GM12873 (cell line): ENCODE results near the gene EZH1.

ENCODE experiments used
- TF ChIP-seq, protein P1 (sequence below): IDR thresholded peaks from 2 replicates; pipeline ENCODE4 v1.5.1; 2012; ENCODE audit warnings: low read depth, mild to moderate bottlenecking, moderate library complexity, low read length, control low read depth; ENCODE audit not compliant: insufficient read depth; ENCODE audit errors: missing control alignments

EZH1 gene

DNA sequence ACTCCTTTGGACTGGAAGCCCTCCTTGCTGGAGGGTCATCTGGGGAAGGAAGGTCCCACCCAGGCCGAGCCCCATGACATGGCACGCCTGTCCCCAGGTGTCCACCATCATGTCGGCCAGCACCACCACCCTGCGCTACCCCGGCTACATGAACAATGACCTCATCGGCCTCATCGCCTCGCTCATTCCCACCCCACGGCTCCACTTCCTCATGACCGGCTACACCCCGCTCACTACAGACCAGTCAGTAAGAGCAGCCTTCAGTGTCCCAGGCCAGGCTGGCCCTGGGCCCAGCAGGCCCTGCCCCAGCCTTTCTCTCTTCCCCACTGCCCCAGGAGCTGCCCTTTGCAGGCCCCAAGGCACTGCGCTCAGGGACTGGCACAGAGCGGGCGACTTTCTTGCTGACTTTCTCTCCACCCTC is 79.2 kb downstream of the EZH1 start:
- TF ChIP-seq, protein P1, sequence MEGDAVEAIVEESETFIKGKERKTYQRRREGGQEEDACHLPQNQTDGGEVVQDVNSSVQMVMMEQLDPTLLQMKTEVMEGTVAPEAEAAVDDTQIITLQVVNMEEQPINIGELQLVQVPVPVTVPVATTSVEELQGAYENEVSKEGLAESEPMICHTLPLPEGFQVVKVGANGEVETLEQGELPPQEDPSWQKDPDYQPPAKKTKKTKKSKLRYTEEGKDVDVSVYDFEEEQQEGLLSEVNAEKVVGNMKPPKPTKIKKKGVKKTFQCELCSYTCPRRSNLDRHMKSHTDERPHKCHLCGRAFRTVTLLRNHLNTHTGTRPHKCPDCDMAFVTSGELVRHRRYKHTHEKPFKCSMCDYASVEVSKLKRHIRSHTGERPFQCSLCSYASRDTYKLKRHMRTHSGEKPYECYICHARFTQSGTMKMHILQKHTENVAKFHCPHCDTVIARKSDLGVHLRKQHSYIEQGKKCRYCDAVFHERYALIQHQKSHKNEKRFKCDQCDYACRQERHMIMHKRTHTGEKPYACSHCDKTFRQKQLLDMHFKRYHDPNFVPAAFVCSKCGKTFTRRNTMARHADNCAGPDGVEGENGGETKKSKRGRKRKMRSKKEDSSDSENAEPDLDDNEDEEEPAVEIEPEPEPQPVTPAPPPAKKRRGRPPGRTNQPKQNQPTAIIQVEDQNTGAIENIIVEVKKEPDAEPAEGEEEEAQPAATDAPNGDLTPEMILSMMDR: no peak

DNA sequence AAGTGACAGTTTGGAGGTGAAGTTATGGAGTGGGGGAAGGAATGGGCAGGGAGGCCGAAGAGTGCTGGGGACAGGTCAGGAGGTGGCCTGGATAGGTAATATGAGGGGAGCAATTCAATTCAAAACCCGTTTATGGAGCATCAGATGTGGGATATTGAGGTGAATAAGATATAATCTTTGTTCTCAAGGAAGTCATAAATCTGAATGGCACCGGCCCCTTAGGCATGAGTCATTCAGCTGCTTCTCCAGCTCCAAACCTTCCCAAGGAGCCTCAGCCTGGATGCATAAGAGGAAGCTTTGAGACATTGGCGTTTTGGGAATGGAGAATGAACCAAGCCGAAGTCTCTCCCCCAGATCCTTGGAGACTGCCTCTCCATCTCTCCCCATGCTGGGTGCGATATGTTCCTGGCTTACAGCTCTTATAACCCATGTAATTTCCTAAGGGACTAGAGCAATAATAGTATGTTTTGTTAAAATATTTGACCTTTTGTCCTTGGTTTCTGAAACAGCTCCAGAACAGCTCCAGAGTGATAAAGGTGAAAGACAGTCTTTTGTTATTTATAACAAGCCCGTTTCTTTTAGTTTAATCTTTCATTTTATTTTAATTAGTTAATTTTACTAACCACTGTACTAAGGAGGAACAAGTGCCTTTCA is 84.0 kb downstream of the EZH1 start:
- TF ChIP-seq, protein P1: no peak

DNA sequence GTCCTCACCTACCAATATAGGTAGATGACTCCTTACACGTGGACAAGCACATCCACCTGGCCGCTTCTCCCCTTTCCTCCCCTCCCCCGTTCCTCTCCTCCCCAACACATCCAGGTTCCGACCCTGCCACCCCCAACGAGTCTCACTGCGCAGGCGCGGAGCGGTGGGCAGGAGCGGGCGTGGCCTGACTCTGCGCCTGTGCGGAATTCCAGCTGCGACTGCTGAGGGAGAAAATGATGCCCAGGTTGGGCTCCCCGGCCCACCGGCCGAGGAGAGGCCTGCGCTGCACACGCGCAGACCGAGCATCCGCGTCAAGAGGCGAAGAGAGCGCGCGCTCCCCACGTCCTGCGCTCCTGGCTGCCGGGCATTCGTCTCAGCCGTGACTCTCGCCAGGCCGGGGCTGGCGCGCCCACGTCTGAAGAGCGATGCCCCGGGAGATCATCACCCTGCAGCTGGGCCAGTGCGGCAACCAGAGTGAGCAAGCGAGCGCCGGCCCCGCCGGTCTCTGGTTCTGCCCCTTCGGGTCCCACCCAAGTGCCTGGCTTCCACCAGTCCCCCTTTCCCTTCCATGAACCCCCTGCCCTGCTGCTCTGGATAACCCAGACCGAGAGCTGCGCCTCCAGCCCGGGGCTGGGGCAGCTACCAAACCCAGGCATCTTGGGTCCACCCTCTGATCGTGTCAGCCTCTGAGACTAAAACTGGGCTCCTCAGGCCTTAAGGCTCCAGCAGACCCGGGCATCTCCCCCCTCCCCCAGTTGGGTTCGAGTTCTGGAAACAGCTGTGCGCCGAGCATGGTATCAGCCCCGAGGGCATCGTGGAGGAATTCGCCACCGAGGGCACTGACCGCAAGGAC is 85.5 kb downstream of the EZH1 start, which contains the start of gene TUBG2:
Gene TUBG2 (plus strand): TSS at position 206 of the 853 bp plus-strand sequence. CDS start 220 bp downstream, at position 426.
- TF ChIP-seq, protein P1: no peak

DNA sequence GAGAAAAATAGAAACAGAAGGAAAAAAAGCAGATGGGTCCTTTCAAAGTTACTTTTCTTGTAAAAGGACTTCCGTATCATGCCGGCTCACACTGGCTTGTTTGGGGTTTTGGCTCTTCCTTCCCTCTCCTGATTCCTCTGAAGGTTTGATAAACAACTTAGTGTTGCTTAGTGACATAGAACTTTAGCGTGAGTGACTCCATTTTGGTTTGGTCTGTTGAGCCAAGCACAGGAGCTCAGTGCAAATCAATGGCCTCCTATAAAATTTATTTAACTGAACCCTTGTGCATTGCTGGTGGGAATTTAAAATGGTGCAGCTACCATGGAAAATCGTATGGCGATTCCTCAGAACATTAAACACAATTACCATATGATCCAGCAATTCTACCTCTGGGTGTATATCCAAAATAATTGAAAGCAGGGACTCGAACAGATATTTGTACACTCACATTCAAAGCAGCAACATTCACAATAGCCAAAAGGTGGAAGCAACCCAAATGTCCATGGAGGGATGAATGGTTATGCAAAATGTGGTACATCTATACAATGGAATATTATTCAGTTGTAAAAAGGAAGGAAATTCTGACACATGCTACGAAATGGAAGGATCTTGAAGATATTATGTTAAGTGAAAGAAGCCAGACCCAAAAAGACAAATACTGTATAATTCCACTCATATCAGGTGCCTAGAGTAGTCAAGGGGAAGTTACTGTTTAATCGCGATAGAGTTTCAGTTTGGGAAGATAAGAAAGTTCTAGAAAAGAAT is 86.8 kb downstream of the EZH1 start:
- TF ChIP-seq, protein P1: no peak

DNA sequence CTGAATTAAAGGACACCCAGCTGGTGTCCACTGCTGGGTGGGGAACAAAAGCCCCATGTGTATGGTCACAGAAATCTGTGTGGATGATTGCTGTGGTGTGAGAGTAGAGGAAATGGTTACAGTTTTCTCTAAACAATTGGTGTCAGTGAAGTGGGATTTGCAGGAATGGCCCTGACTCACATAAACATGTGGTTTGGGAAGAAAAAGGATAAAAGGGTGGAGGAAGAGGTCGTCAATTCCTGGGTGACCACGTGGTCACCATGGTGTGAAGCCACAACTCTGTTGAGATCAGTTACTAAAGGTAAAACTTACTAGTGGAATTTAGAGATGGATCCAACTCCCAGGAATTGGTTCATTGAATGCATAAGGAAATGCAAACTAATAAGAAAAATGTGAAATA is 89.3 kb downstream of the EZH1 start:
- TF ChIP-seq, protein P1: no peak

DNA sequence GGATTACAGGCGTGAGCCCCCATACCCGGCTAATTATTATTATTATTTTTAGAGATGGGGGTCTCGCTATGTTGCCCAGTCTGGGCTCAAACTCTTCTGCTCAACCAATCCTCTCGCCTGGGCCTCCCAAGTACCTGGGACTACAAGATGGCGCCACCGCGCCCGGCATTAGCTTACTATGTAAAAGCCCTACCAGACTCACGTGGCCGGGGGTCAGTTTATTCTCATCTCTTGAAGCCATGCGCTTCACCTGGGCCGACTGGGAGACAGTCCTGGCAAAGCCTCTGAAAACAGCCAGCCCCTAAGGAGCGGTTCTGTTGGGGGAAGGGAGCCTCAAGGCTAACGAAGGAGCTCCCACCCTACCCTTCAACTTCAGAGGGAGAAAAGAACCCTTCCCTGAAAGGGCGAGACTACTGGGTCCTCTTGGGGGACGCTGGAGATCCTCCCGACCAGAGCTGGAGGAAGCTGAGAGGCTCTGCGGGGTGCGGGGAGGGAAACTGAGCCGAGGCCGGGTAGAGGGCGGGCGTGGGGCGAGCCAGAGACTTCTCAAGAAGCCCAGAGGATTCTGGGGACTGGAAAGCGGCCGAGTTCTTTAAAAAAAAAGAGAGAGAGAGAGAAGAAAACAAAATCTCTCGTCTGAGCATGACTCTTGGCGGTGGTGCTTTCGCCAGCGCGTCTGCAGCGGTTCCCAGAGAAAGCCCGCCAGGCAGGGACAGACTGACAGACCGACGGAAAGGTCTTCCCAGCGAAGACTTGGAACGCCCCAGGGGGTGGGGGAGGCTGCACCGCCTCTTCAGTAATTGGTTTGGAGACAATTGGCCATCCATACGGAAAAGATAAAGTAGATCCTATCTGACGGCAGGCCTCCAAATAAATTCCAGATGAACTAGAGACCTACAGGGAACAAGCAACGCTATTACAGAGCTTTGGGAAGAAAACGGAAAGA is 91.4 kb downstream of the EZH1 start:
- TF ChIP-seq, protein P1: no peak
